ENCODE measurements around the gene CAMTA1. TPM values are rescaled to one million over a fixed set of nuclear protein-coding genes. Genes with fewer than 3 reads are reported as not detected.

Gene CAMTA1
- total RNA-seq, 1 donor: 56.1 TPM

DNA sequence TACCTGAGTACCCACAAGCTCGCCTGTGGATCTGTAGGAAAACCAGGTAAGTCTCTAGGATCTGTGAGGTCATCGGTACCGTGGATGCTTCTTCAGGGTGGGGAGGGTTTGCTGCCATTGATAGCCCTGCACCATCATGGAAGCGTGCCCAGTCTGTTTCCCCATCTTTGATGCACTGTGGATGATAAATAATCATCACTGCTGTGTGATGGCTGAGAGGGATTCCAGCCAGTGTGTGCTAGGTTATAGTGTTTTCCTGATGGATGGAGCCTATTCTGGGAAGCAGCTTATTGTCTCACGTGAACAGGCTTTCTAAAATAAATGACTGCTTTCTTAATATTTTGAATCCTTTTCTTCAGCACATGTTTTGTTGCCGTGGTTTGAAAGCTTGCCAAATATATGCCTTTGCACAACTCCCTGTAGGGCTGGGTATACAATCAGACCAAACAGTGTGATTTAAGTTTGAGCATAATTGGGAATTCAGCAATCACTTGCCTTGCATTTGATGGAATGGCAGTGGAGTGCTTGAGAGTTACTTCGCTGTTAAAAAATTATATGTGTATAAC, 113.8 kb downstream of the CAMTA1 start:
- TF ChIP-seq, protein P1, sequence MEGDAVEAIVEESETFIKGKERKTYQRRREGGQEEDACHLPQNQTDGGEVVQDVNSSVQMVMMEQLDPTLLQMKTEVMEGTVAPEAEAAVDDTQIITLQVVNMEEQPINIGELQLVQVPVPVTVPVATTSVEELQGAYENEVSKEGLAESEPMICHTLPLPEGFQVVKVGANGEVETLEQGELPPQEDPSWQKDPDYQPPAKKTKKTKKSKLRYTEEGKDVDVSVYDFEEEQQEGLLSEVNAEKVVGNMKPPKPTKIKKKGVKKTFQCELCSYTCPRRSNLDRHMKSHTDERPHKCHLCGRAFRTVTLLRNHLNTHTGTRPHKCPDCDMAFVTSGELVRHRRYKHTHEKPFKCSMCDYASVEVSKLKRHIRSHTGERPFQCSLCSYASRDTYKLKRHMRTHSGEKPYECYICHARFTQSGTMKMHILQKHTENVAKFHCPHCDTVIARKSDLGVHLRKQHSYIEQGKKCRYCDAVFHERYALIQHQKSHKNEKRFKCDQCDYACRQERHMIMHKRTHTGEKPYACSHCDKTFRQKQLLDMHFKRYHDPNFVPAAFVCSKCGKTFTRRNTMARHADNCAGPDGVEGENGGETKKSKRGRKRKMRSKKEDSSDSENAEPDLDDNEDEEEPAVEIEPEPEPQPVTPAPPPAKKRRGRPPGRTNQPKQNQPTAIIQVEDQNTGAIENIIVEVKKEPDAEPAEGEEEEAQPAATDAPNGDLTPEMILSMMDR (IDR thresholded peaks at IDR 0.05; ENCODE audit: insufficient read depth, low read depth, low read length): no peak
- no peak overlapping the region for H3K4me3 ChIP-seq (ENCODE audit: low read depth, low read length)
- DNase-seq (ENCODE audit: low read depth): peak; percentile 13

DNA sequence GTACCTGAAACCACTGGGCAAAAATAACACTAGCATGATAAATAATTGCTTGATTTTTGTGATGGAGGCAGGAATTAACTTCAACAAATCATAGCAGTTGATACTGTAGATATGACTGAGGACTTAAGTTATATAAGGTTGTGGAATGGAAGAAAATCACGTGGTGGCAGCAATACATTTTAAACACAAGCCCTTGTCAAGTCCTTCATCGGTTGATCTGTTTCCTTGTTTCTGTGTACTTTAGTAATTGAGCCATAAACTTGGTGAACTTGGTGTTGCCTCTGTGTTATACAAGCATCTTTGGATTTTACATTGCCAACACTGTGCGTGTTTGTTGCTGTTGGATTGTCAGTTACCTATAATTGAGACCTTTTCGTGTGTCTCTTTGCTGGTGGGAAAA, 114.4 kb downstream of the CAMTA1 start:
- no peak for DNase-seq (ENCODE audit: low read depth)
- no peak overlapping the region for H3K4me3 ChIP-seq (ENCODE audit: low read depth, low read length)
- TF ChIP-seq, protein P1 (IDR thresholded peaks at IDR 0.05; ENCODE audit: insufficient read depth, low read depth, low read length): no peak

DNA sequence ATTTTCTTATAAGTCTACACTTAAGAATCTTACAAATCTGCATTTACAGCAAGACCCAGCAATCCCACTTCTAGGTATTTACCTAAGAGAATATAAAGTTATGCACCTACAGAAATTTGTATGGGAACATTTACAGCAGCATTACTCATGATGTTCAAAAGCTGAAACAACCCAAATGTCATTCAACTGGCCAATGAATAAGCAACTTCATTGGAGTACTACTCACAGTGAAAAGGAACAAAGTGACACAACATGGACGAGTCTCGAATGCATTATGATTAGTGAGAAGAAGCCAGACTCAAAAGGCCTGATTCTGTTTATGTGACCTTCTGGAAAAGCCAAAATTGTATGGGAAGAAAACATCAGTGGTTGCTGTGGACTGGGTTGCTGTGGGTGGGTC, 116.9 kb downstream of the CAMTA1 start:
- H3K4me3 ChIP-seq (ENCODE audit: low read depth, low read length): no peak overlapping the region
- DNase-seq (ENCODE audit: low read depth): no peak
- TF ChIP-seq, protein P1 (IDR thresholded peaks at IDR 0.05; ENCODE audit: insufficient read depth, low read depth, low read length): no peak

DNA sequence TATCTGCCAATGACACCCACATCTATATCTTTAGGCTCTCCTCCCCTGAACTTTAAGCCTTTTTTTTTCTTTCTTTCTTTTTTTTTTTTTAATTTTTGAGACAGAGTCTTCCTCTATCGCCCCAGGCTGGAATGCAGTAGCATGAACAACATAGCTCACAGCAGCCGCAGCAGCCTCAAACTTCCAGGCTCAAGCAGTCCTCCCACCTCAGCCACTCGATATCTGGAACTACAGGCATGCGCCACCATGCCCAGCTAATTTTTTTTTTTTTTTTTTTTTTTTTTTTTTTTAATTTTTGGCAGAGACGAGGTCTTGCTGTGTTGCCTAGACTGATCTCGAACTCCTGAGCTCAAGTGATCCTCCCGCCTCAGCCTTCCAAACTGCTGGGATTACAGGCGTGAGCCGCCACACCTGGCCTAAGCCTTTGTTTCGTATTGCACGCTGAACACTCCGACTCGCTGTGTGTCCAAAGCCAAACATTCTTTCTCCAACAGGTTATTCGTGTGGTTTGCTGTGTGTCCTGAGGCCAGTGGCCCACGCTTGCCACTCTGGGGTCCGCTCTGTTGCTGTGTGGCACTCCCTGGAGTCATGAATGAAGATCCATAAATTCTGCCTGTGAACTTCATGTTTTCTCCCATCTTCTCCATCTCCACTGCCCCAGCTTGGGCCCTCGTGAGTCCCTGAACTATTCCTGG, 119.4 kb downstream of the CAMTA1 start:
- TF ChIP-seq, protein P1 (IDR thresholded peaks at IDR 0.05; ENCODE audit: insufficient read depth, low read depth, low read length): no peak
- no peak overlapping the region for H3K4me3 ChIP-seq (ENCODE audit: low read depth, low read length)
- no peak for DNase-seq (ENCODE audit: low read depth)

DNA sequence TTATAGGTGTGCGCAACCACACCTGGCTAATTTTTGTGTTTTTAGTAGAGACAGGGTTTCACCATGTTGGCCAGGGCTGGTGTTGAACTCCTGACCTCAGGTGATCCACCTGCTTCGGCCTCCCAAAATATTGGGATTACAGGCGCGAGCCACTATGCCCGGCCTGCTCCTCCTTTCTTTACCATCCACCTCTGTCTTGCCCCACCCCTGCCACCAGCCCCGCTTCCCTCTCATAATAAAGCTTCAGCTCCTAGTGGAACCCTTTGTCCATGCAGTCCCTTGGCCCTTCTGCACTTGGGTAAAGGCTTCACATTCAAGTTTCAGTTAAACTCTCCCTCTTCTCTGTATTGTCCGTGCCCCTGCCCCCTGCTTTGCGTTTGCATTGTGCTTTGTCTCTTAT, 120.1 kb downstream of the CAMTA1 start:
- H3K4me3 ChIP-seq (ENCODE audit: low read depth, low read length): no peak overlapping the region
- TF ChIP-seq, protein P1 (IDR thresholded peaks at IDR 0.05; ENCODE audit: insufficient read depth, low read depth, low read length): no peak
- DNase-seq (ENCODE audit: low read depth): no peak

DNA sequence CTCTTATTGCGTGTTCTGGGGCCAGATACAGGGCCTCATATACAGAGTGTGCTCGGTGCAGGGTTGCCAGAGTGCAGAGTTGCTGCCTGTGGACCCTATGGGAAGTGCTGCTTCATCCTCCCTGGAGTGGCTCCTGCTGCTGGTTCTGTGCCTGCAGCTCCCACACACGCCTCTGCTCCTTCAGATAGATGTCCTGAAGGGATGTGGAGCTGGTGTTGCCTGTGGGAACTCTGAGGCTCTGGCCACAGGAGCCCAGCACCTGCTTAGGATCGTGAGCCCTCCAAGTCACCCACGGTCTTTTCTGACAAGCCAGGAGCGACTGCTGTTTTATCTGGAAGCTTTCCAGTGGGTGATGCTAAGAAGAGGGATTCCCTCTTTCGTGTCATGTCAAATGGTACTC, 120.5 kb downstream of the CAMTA1 start:
- TF ChIP-seq, protein P1 (IDR thresholded peaks at IDR 0.05; ENCODE audit: insufficient read depth, low read depth, low read length): no peak
- no peak overlapping the region for H3K4me3 ChIP-seq (ENCODE audit: low read depth, low read length)
- no peak for DNase-seq (ENCODE audit: low read depth)

Data from fibroblast of villous mesenchyme (primary cell).